Erythroblast (primary cell): ENCODE measurements around the gene USF2.

Source experiments
- GATA1 ChIP-seq: IDR thresholded peaks from 2 replicates; pipeline ENCODE4 v1.6.1; 2011; ENCODE audit warnings: low read depth, mild to moderate bottlenecking, control low read depth, low read length, moderate library complexity
- POLR2A ChIP-seq: IDR thresholded peaks from 2 replicates; pipeline ENCODE4 v1.6.1; 2011; ENCODE audit warnings: mild to moderate bottlenecking, low read length

DNA sequence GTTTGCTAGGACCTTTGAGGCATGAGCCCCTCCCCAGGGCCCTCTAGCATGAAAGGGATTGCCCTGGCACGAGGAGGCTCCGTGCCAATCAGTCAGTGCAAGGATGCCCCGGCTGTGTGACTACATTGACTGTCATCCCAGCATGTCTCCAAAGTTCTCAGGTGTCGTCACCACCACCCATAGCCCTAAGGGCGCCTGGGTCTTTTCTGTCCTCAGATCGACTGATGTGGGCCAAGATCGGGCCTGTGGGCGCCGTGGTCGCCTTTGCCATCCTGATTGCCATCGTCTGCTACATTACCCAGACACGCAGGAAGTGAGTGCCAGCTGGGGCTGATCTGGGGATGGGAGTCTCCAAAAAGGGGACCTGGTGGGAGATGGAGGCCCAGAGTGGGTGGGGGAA is 41.6 kb downstream of the USF2 start:
- TF ChIP-seq GATA1 (no peak), POLR2A (no peak)
